ENCODE measurements around the gene CREB5.

GRCh38 chr7:28484606-28484935, 72.3 kb downstream of the CREB5 start:
- no peak for TF ChIP-seq CREB5 (CRISPR knock-in tag; IDR thresholded peaks at IDR 0.05; ENCODE audit: low read depth)
- no peak for TF ChIP-seq POU6F1 (CRISPR knock-in tag; IDR thresholded peaks at IDR 0.05; ENCODE audit: borderline replicate concordance, low read depth)
- TF ChIP-seq BACH2 (CRISPR knock-in tag; IDR thresholded peaks at IDR 0.05; ENCODE audit: borderline replicate concordance): no peak
- no peak for TF ChIP-seq RARB (CRISPR knock-in tag; IDR thresholded peaks at IDR 0.05)
- TF ChIP-seq CSRNP3 (CRISPR knock-in tag; IDR thresholded peaks at IDR 0.05): no peak
- no peak for TF ChIP-seq ESRRG (CRISPR knock-in tag; IDR thresholded peaks at IDR 0.05)
- TF ChIP-seq ZFP30 (CRISPR knock-in tag; IDR thresholded peaks at IDR 0.05): no peak

Measured in SK-N-SH treated with all-trans-retinoic acid at 6 μM for 48 hours (cell line).